K562 (cell line): Measurements from ENCODE around the gene MYCBPAP. TPM values are rescaled to one million over a fixed set of nuclear protein-coding genes. Genes with fewer than 3 reads are reported as not detected.

Source experiments
- ATAC-seq: fragments of 200-7000 bp; cut with Tn5 transposase; 3 replicates; pipeline ENCODE4 v1.9.1; 2020; ENCODE audit warnings: moderate library complexity
- BruUV-seq: library from RNA; stranded (reverse); fragments of 400-500 nt; replicated peaks from 2 replicates; lab custom pipeline; 2021; lab: Mats Ljungman, UMichigan
- CTCF ChIA-PET: fragments of 300-600 bp; formaldehyde crosslinking; extraction: SDS; loops from one replicate; lab custom pipeline; 2021; ENCODE audit warnings: low intra/inter-chr PET ratio; lab: Yijun Ruan, JAX
- POLR2A ChIA-PET: fragments of 300-600, 350-650 bp; sonication (Branson Sonifier 250); formaldehyde crosslinking; extraction: SDS; loops from one replicate; lab custom pipeline; 2021; ENCODE audit warnings: antibody characterized with exemption, inconsistent platforms; lab: Yijun Ruan, JAX
- DNase-seq, 4 experiments: peaks; one replicate each; pipeline versions ENCODE4 v3.0.0 to v3.0.0-alpha.2; 2011 to 2018; ENCODE audit warnings: low spot score in 3 of 4, mixed read lengths in 3 of 4; ENCODE audit errors: extremely low read depth in 1 of 4
- FAIRE-seq: peaks from 2 replicates; lab custom pipeline; 2011; peaks lifted over from hg19 to GRCh38; lab: Jason Lieb, UNC
- H2AFZ ChIP-seq: 2 replicates; pipeline ENCODE4 v1.6.0; 2011; ENCODE audit warnings: low read depth, low read length, control low read depth, inconsistent platforms
- H3K27ac ChIP-seq: fragments of 200-600 bp; 3 replicates; pipeline ENCODE4 v1.8.0; 2011; ENCODE audit warnings: low read depth, mild to moderate bottlenecking, control low read depth, inconsistent platforms, low read length, moderate library complexity, mixed read lengths; ENCODE audit errors: extremely low read depth
- H3K27me3 ChIP-seq, 2 experiments: fragments of 300-600 bp in 1 of 2; 2 replicates in 1 of 2; 3 replicates in 1 of 2; pipeline versions ENCODE4 v1.6.0 to v1.8.0; 2011; ENCODE audit warnings: inconsistent platforms in 2 of 2, low read length in 2 of 2, mild to moderate bottlenecking in 1 of 2, mixed read lengths in 1 of 2, moderate library complexity in 1 of 2; ENCODE audit not compliant: control insufficient read depth in 2 of 2, insufficient read depth in 2 of 2
- H3K36me3 ChIP-seq: fragments of 300-600 bp; 3 replicates; pipeline ENCODE4 v1.8.0; 2011; ENCODE audit warnings: mild to moderate bottlenecking, low read length, inconsistent platforms; ENCODE audit not compliant: control insufficient read depth, insufficient read depth
- H3K4me1 ChIP-seq, 2 experiments: fragments of 200-600 bp in 1 of 2; replicated peaks in 1 of 2; 2 replicates in 1 of 2; 3 replicates in 1 of 2; pipeline versions ENCODE4 v1.5.1 to v1.8.0; 2011; ENCODE audit warnings: inconsistent platforms in 2 of 2, low read length in 2 of 2, mild to moderate bottlenecking in 1 of 2, mixed read lengths in 1 of 2, moderate library complexity in 1 of 2; ENCODE audit not compliant: control insufficient read depth in 2 of 2, insufficient read depth in 2 of 2
- H3K4me2 ChIP-seq: 2 replicates; pipeline ENCODE4 v1.6.1; 2011; ENCODE audit warnings: low read length, control low read depth, inconsistent platforms, mixed read lengths; ENCODE audit not compliant: insufficient read depth
- H3K4me3 ChIP-seq: fragments of 200-600 bp; sonication (generic), shearing (Covaris generic); 2 replicates; pipeline ENCODE4 v1.5.1; 2016; ENCODE audit warnings: control low read depth, inconsistent platforms
- H3K79me2 ChIP-seq: fragments of 200-600 bp; 3 replicates; pipeline ENCODE4 v1.8.0; 2011; ENCODE audit warnings: low read length, inconsistent platforms; ENCODE audit not compliant: control insufficient read depth, insufficient read depth
- H3K9ac ChIP-seq, 2 experiments: 2 replicates each; pipeline versions ENCODE4 v1.6.0 to v1.6.1; 2011; ENCODE audit warnings: low read depth in 2 of 2, low read length in 2 of 2, control low read depth in 1 of 2, inconsistent platforms in 1 of 2, mild to moderate bottlenecking in 1 of 2, mixed read lengths in 1 of 2; ENCODE audit not compliant: insufficient read depth in 1 of 2
- H3K9me1 ChIP-seq: one replicate; pipeline ENCODE4 v1.6.0; 2011; ENCODE audit warnings: inconsistent platforms, mild to moderate bottlenecking, low read length, moderate library complexity; ENCODE audit not compliant: control insufficient read depth, insufficient read depth
- H3K9me3 ChIP-seq: replicated peaks from 2 replicates; pipeline ENCODE4 v1.5.1; 2011; ENCODE audit warnings: low read depth, low read length, inconsistent platforms; ENCODE audit not compliant: control insufficient read depth, insufficient read depth
- H4K20me1 ChIP-seq: replicated peaks from 2 replicates; pipeline ENCODE4 v1.6.1; 2011; ENCODE audit warnings: low read length, inconsistent platforms, mixed read lengths; ENCODE audit not compliant: control insufficient read depth, insufficient read depth
- FOXK2 ChIP-seq, 2 experiments: fragments of 450-650 bp; IDR thresholded peaks in 1 of 2; conservative IDR thresholded peaks in 1 of 2; 2 replicates each; pipeline ENCODE4 v1.6.1; 2016; ENCODE audit warnings: low read depth in 2 of 2, mild to moderate bottlenecking in 1 of 2
- JUND ChIP-seq, 2 experiments: IDR thresholded peaks; 2 replicates in 1 of 2; 3 replicates in 1 of 2; pipeline ENCODE4 v1.6.1; 2011; ENCODE audit warnings: borderline replicate concordance in 2 of 2, low read depth in 2 of 2, low read length in 2 of 2, improper control_type of control experiment in 1 of 2, missing biosample characterization in 1 of 2, missing genetic modification characterization in 1 of 2, missing genetic modification reagents in 1 of 2
- MAFF ChIP-seq: IDR thresholded peaks from 2 replicates; pipeline ENCODE4 v1.6.1; 2012; ENCODE audit warnings: low read length, improper control_type of control experiment
- MYC ChIP-seq, 2 experiments: fragments of 250-450 bp in 1 of 2; sonication (Bioruptor Pico) in 1 of 2; IDR thresholded peaks; 2 replicates each; pipeline versions ENCODE4 v1.5.1 to v1.6.1; 2012 to 2021; ENCODE audit warnings: low read depth in 2 of 2, borderline replicate concordance in 1 of 2, improper control_type of control experiment in 1 of 2, low read length in 1 of 2, mild to moderate bottlenecking in 1 of 2, moderate library complexity in 1 of 2
- MYNN ChIP-seq, 2 experiments: sonication (generic); formaldehyde crosslinking in 1 of 2; IDR thresholded peaks; 2 replicates each; pipeline versions ENCODE4 v1.5.0 to v1.6.1; 2016 to 2020; ENCODE audit warnings: antibody characterized with exemption in 1 of 2, missing genetic modification reagents in 1 of 2
- NR2C1 ChIP-seq, 2 experiments: fragments of 450-650 bp; IDR thresholded peaks; 2 replicates each; pipeline ENCODE4 v1.6.1; 2017; ENCODE audit warnings: mild to moderate bottlenecking in 2 of 2, antibody characterized with exemption in 1 of 2, inconsistent platforms in 1 of 2, missing compliant biosample characterization in 1 of 2, missing genetic modification characterization in 1 of 2
- NRF1 ChIP-seq, 2 experiments: fragments of 450-650 bp; IDR thresholded peaks in 1 of 2; conservative IDR thresholded peaks in 1 of 2; 2 replicates each; pipeline ENCODE4 v1.6.1; 2014; ENCODE audit warnings: mild to moderate bottlenecking in 2 of 2
- RB1 ChIP-seq: fragments of 450-650 bp; IDR thresholded peaks from 2 replicates; pipeline ENCODE4 v1.6.1; 2017; ENCODE audit warnings: low read depth, mild to moderate bottlenecking
- SIRT6 ChIP-seq: IDR thresholded peaks from one replicate; pipeline ENCODE4 v1.6.1; 2012; ENCODE audit warnings: low read depth, mild to moderate bottlenecking, control low read depth, inconsistent platforms, low read length, moderate library complexity
- SMARCA4 ChIP-seq: fragments of 450-650 bp; IDR thresholded peaks from 2 replicates; pipeline ENCODE4 v1.6.1; 2016
- ZC3H8 ChIP-seq: fragments of 450-650 bp; IDR thresholded peaks from 2 replicates; pipeline ENCODE4 v1.6.1; 2017
- ZFX ChIP-seq: sonication (generic); formaldehyde crosslinking; IDR thresholded peaks from 2 replicates; pipeline ENCODE4 v1.8.0; 2022; ENCODE audit warnings: mild to moderate bottlenecking, missing genetic modification reagents, moderate library complexity
- ZNF592 ChIP-seq: fragments of 450-650 bp; IDR thresholded peaks from 2 replicates; pipeline ENCODE4 v1.6.1; 2017; ENCODE audit warnings: antibody characterized with exemption, mild to moderate bottlenecking
- ZNF639 ChIP-seq, 2 experiments: fragments of 200-800 bp in 1 of 2; sonication (Bioruptor generic) in 1 of 2; sonication (generic) in 1 of 2; formaldehyde crosslinking in 1 of 2; IDR thresholded peaks in 1 of 2; conservative IDR thresholded peaks in 1 of 2; 2 replicates each; pipeline versions ENCODE4 v1.5.0 to v1.6.1; 2016 to 2020; ENCODE audit warnings: missing compliant biosample characterization in 1 of 2, missing genetic modification characterization in 1 of 2, missing genetic modification reagents in 1 of 2
- whole genome bisulfite sequencing: fragments of 100-300 bp; shearing (Covaris generic); methylation state at CpG from one replicate; pipeline ENCODE4 v1.1.6; 2016; ENCODE audit warnings: low coverage, mixed read lengths; ENCODE audit not compliant: insufficient coverage; ENCODE audit errors: missing lambda C conversion rate; 5-methylcytosine and 5-hydroxymethylcytosine counted together
- in situ Hi-C: fragments of 300-500 bp; cut with MboI; formaldehyde crosslinking; loops from 4 replicates; pipeline ENCODE4 v1.15.0; 2018; ENCODE audit warnings: inconsistent platforms, mixed read lengths
- intact Hi-C: fragments of 100-400 bp; cut with micrococcal nuclease; formaldehyde crosslinking; loops from 2 replicates; pipeline ENCODE4 v1.14.2; 2022
- polyA plus RNA-seq, 8 experiments: library from polyadenylated mRNA; depleted of rRNA in 4 of 8; stranded (reverse) in 5 of 8; unstranded in 3 of 8; fragments of >200 nt; fragmentation: Nextera tagmentation in 2 of 8; fragmentation: Illumina TruSeq in 1 of 8; extraction: Ambion mirVana in 2 of 8; extraction: Trizol in 1 of 8; gene quantifications; 2 replicates each; pipeline versions ENCODE4 v1.2.1 to v1.2.3, GENCODE V29; 2011 to 2014; ENCODE audit warnings: inconsistent platforms in 1 of 8, missing spikeins in 1 of 8
- total RNA-seq, 7 experiments: library from RNA; depleted of rRNA in 6 of 7; stranded (reverse); fragments of >200 nt in 6 of 7; fragmentation: Illumina TruSeq in 2 of 7; extraction: Trizol in 2 of 7; gene quantifications; 2 replicates each; pipeline versions ENCODE4 v1.2.1 to v1.2.3, GENCODE V29; 2011 to 2021; ENCODE audit warnings: low replicate concordance in 1 of 7

Gene MYCBPAP
- total and polyA plus RNA-seq, 9 of the 15 experiments (the other 6 are each of a cell fraction or from before 2014, with no cell fraction given) = not detected

GRCh38 chr17:50482516-50482915 is 25.7 kb upstream of the MYCBPAP start:
- Histone ChIP-seq H3K9ac (peak overlapping the region in 1 of 2 experiments; percentile 82; a peak in 2 of 4 replicates), H3K4me1 (peaks cover 9 to 26% of the 10 kb centered on the region in 2 experiments; a peak in 4 of 5 replicates), H4K20me1 (no peaks in the 10 kb centered on the region), H3K4me3 (no peak overlapping the region), H3K79me2 (peaks cover 18% of the 10 kb centered on the region), H3K9me3 (no peaks in the 10 kb centered on the region), H3K27ac (0 out of 3 replicates have a peak overlapping the region, but pooled peaks have one; percentile 9), H3K9me1 (no peaks in the 10 kb centered on the region), H3K36me3 (peaks cover 53% of the 10 kb centered on the region), H3K4me2 (no peak overlapping the region), H2AFZ (peak overlapping the region; percentile 21; the same call in 1 of the 2 replicates), H3K27me3 (no peaks in the 10 kb centered on the region)
- intact Hi-C loops (loop anchor here (1.0 to 5.0 kb wide), 5 partner anchors 64 to 360 kb away; partner anchors contain the start of gene SPATA20), in situ Hi-C loops (no loop called here)
- BruUV-seq = no TSS peak
- ChIA-PET CTCF (interaction anchor here (0.7 to 1.2 kb wide), 7 partner anchors 64 to 359 kb away, joined by 3 to 6 read pairs (median 5); partner anchors contain the start of gene SPATA20), POLR2A (interaction anchor here (1.1 kb wide), 1 partner anchor 39 kb away, joined by 3 read pairs; no protein-coding TSS in a partner anchor)
- WGBS = under 1% methylated on average over 7 of the region's 7 CpGs
- peak; percentile 63 for ATAC-seq
- DNase-seq = peak; percentile 62 to 93 (median 71)
- peak; percentile 91 for FAIRE-seq
- TF ChIP-seq MYC (IDR thresholded peaks at IDR 0.05; ENCODE audit: low read depth, low read length) = peak; percentile 50; the same call in 1 of the 2 replicates
- TF ChIP-seq MYC (CRISPR knock-in tag; IDR thresholded peaks at IDR 0.05; ENCODE audit: borderline replicate concordance, low read depth) = no peak
- TF ChIP-seq JUND (IDR thresholded peaks at IDR 0.05; ENCODE audit: borderline replicate concordance, low read depth, low read length) = peak; percentile 73; the same call in 1 of the 2 replicates
- TF ChIP-seq JUND (tag; IDR thresholded peaks at IDR 0.05; ENCODE audit: borderline replicate concordance, low read depth, low read length) = peak; percentile 64; the same call in 1 of the 3 replicates
- 0 out of 2 replicates have a peak, but pooled peaks have one; percentile 54 for TF ChIP-seq MYNN (IDR thresholded peaks at IDR 0.05)
- no peak for TF ChIP-seq MYNN (CRISPR knock-in tag; IDR thresholded peaks at IDR 0.05)
- no peak for TF ChIP-seq NR2C1 (IDR thresholded peaks at IDR 0.05)
- TF ChIP-seq NR2C1 (tag; IDR thresholded peaks at IDR 0.05) = 0 out of 2 replicates have a peak, but pooled peaks have one; percentile 18
- TF ChIP-seq SIRT6 = no peak
- 0 out of 4 replicates have a peak, but pooled peaks of 1 of the 2 experiments have one; percentile 27 for TF ChIP-seq FOXK2 (conservative IDR thresholded peaks at IDR 0.05 in 1 of 2, IDR thresholded peaks at IDR 0.05 in 1 of 2; ENCODE audit: low read depth in 2 of 2)
- TF ChIP-seq SMARCA4 = 0 out of 2 replicates have a peak, but pooled peaks have one; percentile 35
- TF ChIP-seq ZC3H8 = no peak
- TF ChIP-seq RB1 = peak; percentile 35; the same call in 1 of the 2 replicates
- TF ChIP-seq ZNF592 = peak; percentile 47; the same call in 1 of the 2 replicates
- peak; percentile 8; the same call in 1 of the 2 replicates for TF ChIP-seq MAFF
- TF ChIP-seq NRF1 (conservative IDR thresholded peaks at IDR 0.05 in 1 of 2, IDR thresholded peaks at IDR 0.05 in 1 of 2) = peak in 1 of 2 experiments; percentile 29; a peak in 1 of 4 replicates
- TF ChIP-seq ZNF639 (CRISPR knock-in tag; conservative IDR thresholded peaks at IDR 0.05 in 1 of 2, IDR thresholded peaks at IDR 0.05 in 1 of 2) = 0 out of 4 replicates have a peak, but pooled peaks of 1 of the 2 experiments have one; percentile 22
- peak; percentile 82 for TF ChIP-seq ZFX (CRISPR knock-in tag)
